Caco-2 (cell line): ENCODE data around the gene TTC28. TPM values are rescaled to one million over a fixed set of nuclear protein-coding genes. Genes with fewer than 3 reads are reported as not detected.
"Not testable (repeated sequence)": the region's sequence is repeated elsewhere in the genome, so short reads cannot be mapped to it uniquely, and the experiment has no call there.

Experiments used
- BruUV-seq: library from RNA; stranded (reverse); fragments of 400-500 nt; replicated peaks from 2 replicates; lab custom pipeline; 2021; lab: Mats Ljungman, UMichigan
- CTCF ChIA-PET: fragments of 300-600 bp; sonication (Branson Sonifier 250); formaldehyde crosslinking; loops from one replicate; lab custom pipeline; 2022; ENCODE audit warnings: antibody characterized with exemption; lab: Charles Lee
- POLR2A ChIA-PET: fragments of 300-600 bp; sonication (Branson Sonifier 250); formaldehyde crosslinking; loops from one replicate; lab custom pipeline; 2022; ENCODE audit warnings: antibody characterized with exemption; lab: Charles Lee
- DNase-seq, 2 experiments: peaks; one replicate each; pipeline versions ENCODE4 v3.0.0 to v3.0.0-alpha.2; 2020 to 2022
- H3K27me3 ChIP-seq: replicated peaks from 2 replicates; pipeline ENCODE4 v1.6.0; 2011; ENCODE audit warnings: low read length; ENCODE audit not compliant: control insufficient read depth, insufficient read depth
- H3K36me3 ChIP-seq: 2 replicates; pipeline ENCODE4 v1.5.1; 2011; ENCODE audit warnings: low read length; ENCODE audit not compliant: control insufficient read depth, insufficient read depth
- H3K4me1 ChIP-seq: fragments of 250-450 bp; sonication (Bioruptor Pico); 2 replicates; pipeline ENCODE4 v1.5.1; 2020; ENCODE audit warnings: mild to moderate bottlenecking
- H3K4me3 ChIP-seq: 2 replicates; pipeline ENCODE4 v1.5.1; 2011; ENCODE audit warnings: low read depth, mild to moderate bottlenecking, control low read depth, low read length
- H3K9me3 ChIP-seq: fragments of 250-450 bp; sonication (Bioruptor Pico); 2 replicates; pipeline ENCODE4 v1.5.1; 2020; ENCODE audit warnings: mild to moderate bottlenecking, moderate library complexity
- H3K27ac Mint-ChIP-seq: one replicate; pipeline ENCODE4 v1.8.0; 2022; ENCODE audit warnings: mixed read lengths; ENCODE audit not compliant: unreplicated experiment
- H3K27me3 Mint-ChIP-seq: one replicate; pipeline ENCODE4 v1.8.0; 2022; ENCODE audit warnings: mixed read lengths; ENCODE audit not compliant: insufficient read depth, unreplicated experiment
- H3K36me3 Mint-ChIP-seq: one replicate; pipeline ENCODE4 v1.8.0; 2022; ENCODE audit warnings: mild to moderate bottlenecking, mixed read lengths; ENCODE audit not compliant: insufficient read depth, unreplicated experiment
- H3K4me1 Mint-ChIP-seq: one replicate; pipeline ENCODE4 v1.8.0; 2022; ENCODE audit warnings: low read depth, mixed read lengths; ENCODE audit not compliant: unreplicated experiment
- H3K4me3 Mint-ChIP-seq: one replicate; pipeline ENCODE4 v1.8.0; 2022; ENCODE audit warnings: mild to moderate bottlenecking, moderate library complexity, mixed read lengths; ENCODE audit not compliant: unreplicated experiment
- H3K9me3 Mint-ChIP-seq: one replicate; pipeline ENCODE4 v1.8.0; 2022; ENCODE audit warnings: mixed read lengths; ENCODE audit not compliant: unreplicated experiment
- intact Hi-C: fragments of 100-400 bp; cut with micrococcal nuclease; formaldehyde crosslinking; loops from one replicate; pipeline ENCODE4 v1.10.0; 2022; ENCODE audit not compliant: unreplicated experiment
- total RNA-seq: library from RNA; stranded (reverse); gene quantifications from 2 replicates; pipeline ENCODE4 v1.2.3, GENCODE V29; 2022
- TF ChIP-seq, protein P1 (sequence below), 2 experiments: fragments of 200-600 bp in 1 of 2; IDR thresholded peaks; 1 replicate in 1 of 2; 2 replicates in 1 of 2; pipeline versions ENCODE4 v1.5.1 to v1.8.0; 2011 to 2022; ENCODE audit warnings: antibody characterized with exemption in 1 of 2, control low read depth in 1 of 2, inconsistent platforms in 1 of 2, low read depth in 1 of 2, low read length in 1 of 2, mild to moderate bottlenecking in 1 of 2, moderate library complexity in 1 of 2; ENCODE audit not compliant: insufficient read depth in 1 of 2, severe bottlenecking in 1 of 2, unreplicated experiment in 1 of 2

TTC28 gene
- total RNA-seq, 1 experiment from 2014 or later: 12.0 TPM

DNA sequence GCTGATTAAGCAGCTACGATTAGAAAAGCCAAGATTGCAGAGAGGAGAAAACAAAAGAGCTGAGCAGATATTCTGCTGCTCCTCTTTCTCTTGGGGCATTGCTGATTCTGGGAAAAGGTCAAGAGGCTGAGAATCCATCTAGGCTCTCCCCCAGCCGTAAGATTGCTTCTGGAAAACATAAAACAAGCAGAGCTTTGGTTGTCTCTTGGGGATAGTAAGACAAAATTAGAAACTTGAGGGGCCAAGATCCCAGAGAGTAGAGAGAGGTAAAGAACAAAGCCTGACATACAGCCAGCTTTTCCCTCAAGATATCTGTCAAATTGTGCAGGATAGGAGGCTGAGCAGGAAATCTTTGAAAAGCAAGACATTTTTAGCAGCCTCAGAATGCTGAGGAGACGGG, 158.2 kb downstream of the TTC28 start:
- ChIA-PET POLR2A (no interaction called here), CTCF (no interaction called here)
- Histone ChIP-seq H3K36me3 (no peaks in the 10 kb centered on the region), H3K4me3 (no peak overlapping the region), H3K4me1 (no peaks in the 10 kb centered on the region), H3K27me3 (no peaks in the 10 kb centered on the region), H3K9me3 (no peaks in the 10 kb centered on the region)
- intact Hi-C loops: no loop called here
- no peaks in the 10 kb centered on the region for H3K9me3 Mint-ChIP-seq
- no peak for DNase-seq
- H3K36me3 Mint-ChIP-seq: no peaks in the 10 kb centered on the region
- BruUV-seq: no TSS peak
- no peak overlapping the region for H3K4me3 Mint-ChIP-seq
- H3K27me3 Mint-ChIP-seq: peaks cover 9% of the 10 kb centered on the region
- H3K4me1 Mint-ChIP-seq: no peaks in the 10 kb centered on the region
- TF ChIP-seq, protein P1, sequence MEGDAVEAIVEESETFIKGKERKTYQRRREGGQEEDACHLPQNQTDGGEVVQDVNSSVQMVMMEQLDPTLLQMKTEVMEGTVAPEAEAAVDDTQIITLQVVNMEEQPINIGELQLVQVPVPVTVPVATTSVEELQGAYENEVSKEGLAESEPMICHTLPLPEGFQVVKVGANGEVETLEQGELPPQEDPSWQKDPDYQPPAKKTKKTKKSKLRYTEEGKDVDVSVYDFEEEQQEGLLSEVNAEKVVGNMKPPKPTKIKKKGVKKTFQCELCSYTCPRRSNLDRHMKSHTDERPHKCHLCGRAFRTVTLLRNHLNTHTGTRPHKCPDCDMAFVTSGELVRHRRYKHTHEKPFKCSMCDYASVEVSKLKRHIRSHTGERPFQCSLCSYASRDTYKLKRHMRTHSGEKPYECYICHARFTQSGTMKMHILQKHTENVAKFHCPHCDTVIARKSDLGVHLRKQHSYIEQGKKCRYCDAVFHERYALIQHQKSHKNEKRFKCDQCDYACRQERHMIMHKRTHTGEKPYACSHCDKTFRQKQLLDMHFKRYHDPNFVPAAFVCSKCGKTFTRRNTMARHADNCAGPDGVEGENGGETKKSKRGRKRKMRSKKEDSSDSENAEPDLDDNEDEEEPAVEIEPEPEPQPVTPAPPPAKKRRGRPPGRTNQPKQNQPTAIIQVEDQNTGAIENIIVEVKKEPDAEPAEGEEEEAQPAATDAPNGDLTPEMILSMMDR (IDR thresholded peaks at IDR 0.05; ENCODE audit: insufficient read depth in 1 of 2, low read depth in 1 of 2, low read length in 1 of 2, severe bottlenecking in 1 of 2, unreplicated experiment in 1 of 2): no peak
- H3K27ac Mint-ChIP-seq: no peak overlapping the region

DNA sequence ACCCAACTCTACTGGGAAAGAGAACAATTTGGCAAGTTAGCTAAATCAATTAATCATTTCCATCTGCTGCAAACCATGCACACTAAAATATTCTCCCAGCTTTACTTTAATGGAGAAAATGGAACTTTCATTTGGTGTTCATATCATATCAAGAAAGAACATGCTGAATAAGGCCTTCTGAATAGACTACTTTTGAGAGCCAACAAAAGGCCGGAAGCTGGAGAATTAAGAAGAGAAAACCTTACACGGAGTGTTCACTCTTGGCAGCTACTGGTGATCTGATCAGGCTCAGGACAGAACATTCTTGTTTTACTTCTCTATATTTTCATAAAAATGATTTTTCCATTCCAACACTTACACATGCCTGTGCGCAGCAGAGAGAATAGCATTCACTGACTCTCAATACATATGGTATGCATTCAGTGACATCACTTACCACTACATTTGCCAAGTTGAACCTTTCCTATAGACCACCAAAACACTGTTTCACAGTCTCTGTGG, 165.3 kb downstream of the TTC28 start:
- ChIA-PET POLR2A (no interaction called here), CTCF (no interaction called here)
- Mint-ChIP-seq H3K27me3 (peaks cover 1% of the 10 kb centered on the region), H3K27ac (no peak overlapping the region), H3K9me3 (peaks cover 8% of the 10 kb centered on the region), H3K4me1 (no peaks in the 10 kb centered on the region), H3K4me3 (no peak overlapping the region), H3K36me3 (no peaks in the 10 kb centered on the region)
- no peaks in the 10 kb centered on the region for H3K36me3 ChIP-seq
- intact Hi-C loops: no loop called here
- H3K4me1 ChIP-seq: no peaks in the 10 kb centered on the region
- no TSS peak for BruUV-seq
- DNase-seq: no peak
- H3K9me3 ChIP-seq: no peaks in the 10 kb centered on the region; the same call in 1 of the 2 replicates
- H3K27me3 ChIP-seq: no peaks in the 10 kb centered on the region
- no peak overlapping the region for H3K4me3 ChIP-seq
- TF ChIP-seq, protein P1 (IDR thresholded peaks at IDR 0.05; ENCODE audit: insufficient read depth in 1 of 2, low read depth in 1 of 2, low read length in 1 of 2, severe bottlenecking in 1 of 2, unreplicated experiment in 1 of 2): no peak

DNA sequence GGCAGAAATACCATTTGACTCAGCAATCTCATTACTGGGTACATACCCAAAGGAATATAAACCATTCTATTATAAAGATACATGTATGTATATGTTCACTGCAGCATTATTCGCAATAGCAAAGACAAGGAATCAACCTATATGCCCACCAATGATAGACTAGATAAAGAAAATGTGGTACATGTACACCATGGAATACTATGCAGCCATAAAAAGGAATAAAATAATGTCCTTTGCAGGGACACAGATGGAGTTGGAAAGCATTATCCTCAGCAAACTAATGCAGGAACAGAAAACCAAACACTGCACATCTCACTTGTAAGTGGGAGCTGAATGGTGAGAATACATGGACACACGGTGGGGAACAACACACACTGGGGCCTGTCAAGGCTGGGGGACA, 167.3 kb downstream of the TTC28 start:
- intact Hi-C loops, H3K9me3 Mint-ChIP-seq, H3K9me3 ChIP-seq, H3K4me3 ChIP-seq, H3K27me3 Mint-ChIP-seq, H3K4me1 ChIP-seq, H3K4me1 Mint-ChIP-seq, H3K36me3 Mint-ChIP-seq, DNase-seq, H3K27ac Mint-ChIP-seq, POLR2A ChIA-PET, H3K27me3 ChIP-seq, H3K4me3 Mint-ChIP-seq, H3K36me3 ChIP-seq, BruUV-seq: not testable (repeated sequence)
- CTCF ChIA-PET: interaction anchor here (0.6 kb wide), 1 partner anchor 260 kb away, joined by 4 read pairs; the partner anchor contains the start of gene CCDC117
